Measurements from ENCODE around the gene UGGT2. TPM values are rescaled to one million over a fixed set of nuclear protein-coding genes. Genes with fewer than 3 reads are reported as not detected.
"Not testable (repeated sequence)": the region's sequence is repeated elsewhere in the genome, so short reads cannot be mapped to it uniquely, and the experiment has no call there.

UGGT2 gene
- total RNA-seq, 1 experiment from 2014 or later, result 41.2 TPM

- no peak for DNase-seq (ENCODE audit: low read depth)
Observed at GRCh38 chr13:95793781-95794180, 259.4 kb downstream of the UGGT2 start.

GRCh38 chr13:95793018-95793555, 260.1 kb downstream of the UGGT2 start:
- no peak for DNase-seq (ENCODE audit: low read depth)

GRCh38 chr13:95791084-95791722, 262.0 kb downstream of the UGGT2 start:
- no peak for DNase-seq (ENCODE audit: low read depth)

GRCh38 chr13:95789315-95789714, 263.9 kb downstream of the UGGT2 start:
- DNase-seq (ENCODE audit: low read depth), result not testable (repeated sequence)

GRCh38 chr13:95788100-95788463, 265.1 kb downstream of the UGGT2 start:
- DNase-seq (ENCODE audit: low read depth), result no peak

- no peak for DNase-seq (ENCODE audit: low read depth)
Observed at GRCh38 chr13:95787356-95788099, 265.7 kb downstream of the UGGT2 start.

- DNase-seq (ENCODE audit: low read depth), result no peak
Observed at GRCh38 chr13:95784900-95785290, 268.3 kb downstream of the UGGT2 start.

- peak; percentile 24 for DNase-seq (ENCODE audit: low read depth)
Observed at GRCh38 chr13:95784161-95784899, 268.9 kb downstream of the UGGT2 start.

GRCh38 chr13:95783747-95784146, 269.5 kb downstream of the UGGT2 start:
- DNase-seq (ENCODE audit: low read depth), result no peak

- DNase-seq (ENCODE audit: low read depth), result not testable (repeated sequence)
Observed at GRCh38 chr13:95781940-95782339, 271.3 kb downstream of the UGGT2 start.

GRCh38 chr13:95781016-95781415, 272.2 kb downstream of the UGGT2 start:
- DNase-seq (ENCODE audit: low read depth), result no peak

GRCh38 chr13:95779522-95779921, 273.7 kb downstream of the UGGT2 start:
- DNase-seq (ENCODE audit: low read depth), result no peak

- DNase-seq (ENCODE audit: low read depth), result no peak
Observed at GRCh38 chr13:95771905-95772304, 281.3 kb downstream of the UGGT2 start.

GRCh38 chr13:95763601-95764000, 289.6 kb downstream of the UGGT2 start:
- no peak for DNase-seq (ENCODE audit: low read depth)

- DNase-seq (ENCODE audit: low read depth), result not testable (repeated sequence)
Observed at GRCh38 chr13:95762626-95763025, 290.6 kb downstream of the UGGT2 start.

- no peak for DNase-seq (ENCODE audit: low read depth)
Observed at GRCh38 chr13:95756072-95756471, 297.1 kb downstream of the UGGT2 start.

- DNase-seq (ENCODE audit: low read depth), result no peak
Observed at GRCh38 chr13:95754069-95754468, 299.1 kb downstream of the UGGT2 start.

GRCh38 chr13:95752677-95753076, 300.5 kb downstream of the UGGT2 start:
- DNase-seq (ENCODE audit: low read depth), result no peak

Data from Daoy (cell line).